Keratinocyte (primary cell): ENCODE measurements around the gene VAMP4.

ENCODE experiments used
- EZH2 ChIP-seq: IDR thresholded peaks from one replicate; pipeline ENCODE4 v1.6.1; 2012; ENCODE audit warnings: inconsistent platforms, mild to moderate bottlenecking, low read length, moderate library complexity
- TF ChIP-seq, protein P1 (sequence below), 3 experiments: IDR thresholded peaks in 1 of 3; conservative IDR thresholded peaks in 1 of 3; optimal IDR thresholded peaks in 1 of 3; 2 replicates in 2 of 3; 3 replicates in 1 of 3; pipeline versions ENCODE3 to v1.5.1; 2011; ENCODE audit warnings: low read length in 3 of 3, mild to moderate bottlenecking in 3 of 3, moderate library complexity in 2 of 3, control low read depth in 1 of 3, inconsistent platforms in 1 of 3; ENCODE audit not compliant: insufficient read depth in 2 of 3; ENCODE audit errors: extremely low read depth in 1 of 3

- TF ChIP-seq, protein P1, sequence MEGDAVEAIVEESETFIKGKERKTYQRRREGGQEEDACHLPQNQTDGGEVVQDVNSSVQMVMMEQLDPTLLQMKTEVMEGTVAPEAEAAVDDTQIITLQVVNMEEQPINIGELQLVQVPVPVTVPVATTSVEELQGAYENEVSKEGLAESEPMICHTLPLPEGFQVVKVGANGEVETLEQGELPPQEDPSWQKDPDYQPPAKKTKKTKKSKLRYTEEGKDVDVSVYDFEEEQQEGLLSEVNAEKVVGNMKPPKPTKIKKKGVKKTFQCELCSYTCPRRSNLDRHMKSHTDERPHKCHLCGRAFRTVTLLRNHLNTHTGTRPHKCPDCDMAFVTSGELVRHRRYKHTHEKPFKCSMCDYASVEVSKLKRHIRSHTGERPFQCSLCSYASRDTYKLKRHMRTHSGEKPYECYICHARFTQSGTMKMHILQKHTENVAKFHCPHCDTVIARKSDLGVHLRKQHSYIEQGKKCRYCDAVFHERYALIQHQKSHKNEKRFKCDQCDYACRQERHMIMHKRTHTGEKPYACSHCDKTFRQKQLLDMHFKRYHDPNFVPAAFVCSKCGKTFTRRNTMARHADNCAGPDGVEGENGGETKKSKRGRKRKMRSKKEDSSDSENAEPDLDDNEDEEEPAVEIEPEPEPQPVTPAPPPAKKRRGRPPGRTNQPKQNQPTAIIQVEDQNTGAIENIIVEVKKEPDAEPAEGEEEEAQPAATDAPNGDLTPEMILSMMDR (optimal IDR thresholded peaks at IDR 0.05 in 1 of 3, IDR thresholded peaks at IDR 0.05 in 1 of 3, conservative IDR thresholded peaks at IDR 0.05 in 1 of 3; ENCODE audit: extremely low read depth in 1 of 3, insufficient read depth in 2 of 3, low read length in 3 of 3) = no peak
- no peak for TF ChIP-seq EZH2
Measured at GRCh38 chr1:171739656-171740055, 2.2 kb downstream of the VAMP4 start.
